Activated CD8-positive, alpha-beta memory T cell treated with anti-CD3 and anti-CD28 coated beads for 36 hours (primary cell): Measurements from ENCODE around the gene GPR15. TPM values are rescaled to one million over a fixed set of nuclear protein-coding genes. Genes with fewer than 3 reads are reported as not detected.

Experiments used
- CTCF ChIA-PET: fragments of 350-600 bp; sonication (Branson Sonifier 250); formaldehyde crosslinking; loops from one replicate; lab custom pipeline; 2021; ENCODE audit warnings: antibody characterized with exemption; lab: Charles Lee
- POLR2A ChIA-PET: fragments of 350-600 bp; sonication (Branson Sonifier 250); formaldehyde crosslinking; loops from one replicate; lab custom pipeline; 2021; ENCODE audit warnings: antibody characterized with exemption; lab: Charles Lee
- total RNA-seq, 2 experiments: library from RNA; stranded (reverse); gene quantifications; one replicate each; pipeline ENCODE4 v1.2.3, GENCODE V29; 2021

The GPR15 gene
- total RNA-seq, 2 experiments from 2014 or later = 4.4 to 5.0 TPM

DNA sequence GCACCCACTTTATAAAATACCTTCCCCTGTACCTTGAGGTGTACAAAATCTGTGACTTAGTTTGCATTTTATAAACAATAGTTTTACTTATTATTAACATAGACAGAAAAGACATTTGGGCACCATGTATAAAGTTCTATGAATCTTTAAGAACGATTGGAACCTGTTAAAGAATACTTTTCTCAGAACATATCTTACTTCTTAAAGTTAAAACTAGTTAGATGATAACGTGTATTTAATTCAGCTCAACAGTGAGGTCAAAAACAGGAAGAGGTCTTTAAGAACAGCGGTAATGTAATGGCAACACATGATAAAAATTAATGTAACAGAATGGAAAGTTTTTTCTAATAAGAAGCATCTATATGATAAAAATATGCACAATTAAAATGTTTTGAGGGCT is 36.6 kb downstream of the GPR15 start:
- ChIA-PET POLR2A (no interaction called here), CTCF (no interaction called here)

- POLR2A ChIA-PET = interaction anchor here (0.9 to 1.0 kb wide), 2 partner anchors 21 to 50 kb away, joined by 3 read pairs; partner anchors contain the start of gene CPOX
- CTCF ChIA-PET = interaction anchor here (0.6 to 1.2 kb wide), 4 partner anchors 11 to 522 kb away, joined by 3 read pairs; no protein-coding TSS in a partner anchor
These were observed 41.5 kb downstream of the GPR15 start for GRCh38 chr3:98573181-98573728.

DNA sequence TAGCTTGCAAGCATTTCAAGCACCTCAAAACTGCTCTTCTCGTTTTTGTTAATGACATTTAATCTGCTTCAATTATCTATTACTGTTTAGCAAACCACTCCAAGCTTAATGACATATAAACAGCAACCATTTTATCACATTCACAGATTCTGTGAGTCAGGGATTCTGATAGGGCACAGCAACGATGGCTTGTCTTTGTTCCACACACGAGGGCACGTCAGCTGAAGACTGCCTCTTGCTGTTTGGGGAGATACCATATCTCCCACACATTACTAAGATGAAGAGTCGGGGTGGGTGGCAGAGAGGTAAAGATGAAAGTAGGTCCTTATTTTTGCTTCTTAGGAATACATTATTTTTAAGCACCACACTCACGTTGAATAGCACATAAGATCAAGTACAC is 42.4 kb downstream of the GPR15 start:
- CTCF ChIA-PET = interaction anchor here (0.6 to 1.2 kb wide), 4 partner anchors 10 to 523 kb away, joined by 3 read pairs; no protein-coding TSS in a partner anchor
- POLR2A ChIA-PET = interaction anchor here (0.9 kb wide), 1 partner anchor 20 kb away, joined by 3 read pairs; the partner anchor contains the start of gene CPOX

GRCh38 chr3:98577178-98577895 is 45.6 kb downstream of the GPR15 start:
- ChIA-PET POLR2A (interaction anchor here (0.6 kb wide), 1 partner anchor 190 kb away, joined by 3 read pairs; no protein-coding TSS in a partner anchor), CTCF (no interaction called here)

- ChIA-PET POLR2A (no interaction called here), CTCF (no interaction called here)
These were observed 48.9 kb downstream of the GPR15 start for GRCh38 chr3:98580401-98581386.

DNA sequence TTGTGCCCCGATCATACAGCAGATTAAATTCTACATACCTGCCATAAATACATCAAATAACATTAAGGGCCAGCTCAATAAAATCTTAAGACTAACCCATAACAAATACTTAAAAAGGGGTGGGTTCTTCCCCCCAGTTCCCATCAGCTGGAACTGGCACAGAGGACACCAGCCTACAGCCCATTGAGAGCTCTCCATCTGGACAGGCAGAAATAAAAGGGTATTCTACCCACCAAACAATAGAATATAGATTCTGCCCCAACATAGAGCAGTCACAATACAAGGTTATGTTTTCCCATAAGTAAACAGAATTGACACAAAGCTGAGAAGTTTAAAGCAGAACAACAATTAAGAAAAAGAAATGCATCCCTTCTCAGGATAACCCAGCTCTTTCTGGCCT is 49.7 kb downstream of the GPR15 start:
- CTCF ChIA-PET = no interaction called here
- POLR2A ChIA-PET = no interaction called here

DNA sequence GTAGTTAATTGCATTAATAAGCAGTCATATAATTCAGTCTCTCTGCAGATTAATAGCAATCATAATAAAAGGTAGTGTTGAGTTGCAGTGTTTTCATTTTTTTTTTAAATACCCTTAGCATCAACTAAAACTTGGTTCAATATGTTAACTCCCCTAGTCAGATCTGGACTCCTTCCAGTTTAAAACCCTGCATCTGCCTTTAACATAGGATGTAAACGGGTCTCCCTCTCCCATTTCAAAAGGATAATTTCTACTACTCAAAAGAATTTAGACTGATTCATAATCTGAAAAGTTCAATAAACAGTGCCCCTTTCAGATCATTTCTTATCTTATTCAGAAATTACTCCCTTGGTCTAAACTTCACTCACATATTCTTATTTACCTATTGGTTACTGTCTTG is 50.3 kb downstream of the GPR15 start:
- ChIA-PET POLR2A (no interaction called here), CTCF (no interaction called here)

- ChIA-PET CTCF (interaction anchor here (1.1 kb wide), 1 partner anchor 10 kb away, joined by 3 read pairs; no protein-coding TSS in a partner anchor), POLR2A (no interaction called here)
These were observed 52.0 kb downstream of the GPR15 start for GRCh38 chr3:98583766-98584165.

Other genes starting within 250 kb of the GPR15 start
- not detected for gene OR5H2, start 249.5 kb upstream of the GPR15 start, total RNA-seq
- not detected for gene OR5K4, start 178.1 kb upstream of the GPR15 start, total RNA-seq
- not detected for gene OR5K3, start 141.3 kb upstream of the GPR15 start, total RNA-seq
- not detected for gene OR5K1, start 68.8 kb upstream of the GPR15 start, total RNA-seq
- gene OR5K2, start 34.3 kb upstream of the GPR15 start, total RNA-seq = not detected
- gene CLDND1, start 9.1 kb upstream of the GPR15 start, total RNA-seq = 100 to 1,000 TPM; 233 to 240 TPM
- gene CPOX, start 61.6 kb downstream of the GPR15 start, total RNA-seq = 10 to 100 TPM; 55.5 to 60.0 TPM
- gene ST3GAL6, start 231.4 kb downstream of the GPR15 start, total RNA-seq = not detected